Caco-2 (cell line): ENCODE results near the gene LRPAP1. TPM values are rescaled to one million over a fixed set of nuclear protein-coding genes. Genes with fewer than 3 reads are reported as not detected.
"Not testable (repeated sequence)": the region's sequence is repeated elsewhere in the genome, so short reads cannot be mapped to it uniquely, and the experiment has no call there.

ENCODE experiments used
- BruUV-seq: library from RNA; stranded (reverse); fragments of 400-500 nt; replicated peaks from 2 replicates; lab custom pipeline; 2021; lab: Mats Ljungman, UMichigan
- CTCF ChIA-PET: fragments of 300-600 bp; sonication (Branson Sonifier 250); formaldehyde crosslinking; loops from one replicate; lab custom pipeline; 2022; ENCODE audit warnings: antibody characterized with exemption; lab: Charles Lee
- POLR2A ChIA-PET: fragments of 300-600 bp; sonication (Branson Sonifier 250); formaldehyde crosslinking; loops from one replicate; lab custom pipeline; 2022; ENCODE audit warnings: antibody characterized with exemption; lab: Charles Lee
- DNase-seq, 2 experiments: peaks; one replicate each; pipeline versions ENCODE4 v3.0.0 to v3.0.0-alpha.2; 2020 to 2022
- H3K27me3 ChIP-seq: replicated peaks from 2 replicates; pipeline ENCODE4 v1.6.0; 2011; ENCODE audit warnings: low read length; ENCODE audit not compliant: control insufficient read depth, insufficient read depth
- H3K36me3 ChIP-seq: 2 replicates; pipeline ENCODE4 v1.5.1; 2011; ENCODE audit warnings: low read length; ENCODE audit not compliant: control insufficient read depth, insufficient read depth
- H3K4me1 ChIP-seq: fragments of 250-450 bp; sonication (Bioruptor Pico); 2 replicates; pipeline ENCODE4 v1.5.1; 2020; ENCODE audit warnings: mild to moderate bottlenecking
- H3K4me3 ChIP-seq: 2 replicates; pipeline ENCODE4 v1.5.1; 2011; ENCODE audit warnings: low read depth, mild to moderate bottlenecking, control low read depth, low read length
- H3K9me3 ChIP-seq: fragments of 250-450 bp; sonication (Bioruptor Pico); 2 replicates; pipeline ENCODE4 v1.5.1; 2020; ENCODE audit warnings: mild to moderate bottlenecking, moderate library complexity
- H3K27ac Mint-ChIP-seq: one replicate; pipeline ENCODE4 v1.8.0; 2022; ENCODE audit warnings: mixed read lengths; ENCODE audit not compliant: unreplicated experiment
- H3K27me3 Mint-ChIP-seq: one replicate; pipeline ENCODE4 v1.8.0; 2022; ENCODE audit warnings: mixed read lengths; ENCODE audit not compliant: insufficient read depth, unreplicated experiment
- H3K36me3 Mint-ChIP-seq: one replicate; pipeline ENCODE4 v1.8.0; 2022; ENCODE audit warnings: mild to moderate bottlenecking, mixed read lengths; ENCODE audit not compliant: insufficient read depth, unreplicated experiment
- H3K4me1 Mint-ChIP-seq: one replicate; pipeline ENCODE4 v1.8.0; 2022; ENCODE audit warnings: low read depth, mixed read lengths; ENCODE audit not compliant: unreplicated experiment
- H3K4me3 Mint-ChIP-seq: one replicate; pipeline ENCODE4 v1.8.0; 2022; ENCODE audit warnings: mild to moderate bottlenecking, moderate library complexity, mixed read lengths; ENCODE audit not compliant: unreplicated experiment
- H3K9me3 Mint-ChIP-seq: one replicate; pipeline ENCODE4 v1.8.0; 2022; ENCODE audit warnings: mixed read lengths; ENCODE audit not compliant: unreplicated experiment
- CTCF ChIP-seq, 2 experiments: fragments of 200-600 bp in 1 of 2; IDR thresholded peaks; 1 replicate in 1 of 2; 2 replicates in 1 of 2; pipeline versions ENCODE4 v1.5.1 to v1.8.0; 2011 to 2022; ENCODE audit warnings: antibody characterized with exemption in 1 of 2, control low read depth in 1 of 2, inconsistent platforms in 1 of 2, low read depth in 1 of 2, low read length in 1 of 2, mild to moderate bottlenecking in 1 of 2, moderate library complexity in 1 of 2; ENCODE audit not compliant: insufficient read depth in 1 of 2, severe bottlenecking in 1 of 2, unreplicated experiment in 1 of 2
- intact Hi-C: fragments of 100-400 bp; cut with micrococcal nuclease; formaldehyde crosslinking; loops from one replicate; pipeline ENCODE4 v1.10.0; 2022; ENCODE audit not compliant: unreplicated experiment
- total RNA-seq: library from RNA; stranded (reverse); gene quantifications from 2 replicates; pipeline ENCODE4 v1.2.3, GENCODE V29; 2022

Gene LRPAP1
- total RNA-seq, 1 experiment from 2014 or later: 224 TPM

GRCh38 chr4:3566701-3567100, 34.5 kb upstream of the LRPAP1 start:
- H3K27me3 Mint-ChIP-seq, H3K36me3 ChIP-seq, H3K9me3 Mint-ChIP-seq, H3K36me3 Mint-ChIP-seq, H3K4me3 Mint-ChIP-seq, H3K4me3 ChIP-seq, H3K4me1 ChIP-seq, H3K27ac Mint-ChIP-seq, H3K9me3 ChIP-seq, DNase-seq, POLR2A ChIA-PET, H3K4me1 Mint-ChIP-seq, H3K27me3 ChIP-seq, CTCF ChIA-PET, BruUV-seq: not testable (repeated sequence)
- intact Hi-C loops: loop anchor here (5.0 kb wide), 1 partner anchor 311 kb away; no protein-coding TSS in a partner anchor

DNA sequence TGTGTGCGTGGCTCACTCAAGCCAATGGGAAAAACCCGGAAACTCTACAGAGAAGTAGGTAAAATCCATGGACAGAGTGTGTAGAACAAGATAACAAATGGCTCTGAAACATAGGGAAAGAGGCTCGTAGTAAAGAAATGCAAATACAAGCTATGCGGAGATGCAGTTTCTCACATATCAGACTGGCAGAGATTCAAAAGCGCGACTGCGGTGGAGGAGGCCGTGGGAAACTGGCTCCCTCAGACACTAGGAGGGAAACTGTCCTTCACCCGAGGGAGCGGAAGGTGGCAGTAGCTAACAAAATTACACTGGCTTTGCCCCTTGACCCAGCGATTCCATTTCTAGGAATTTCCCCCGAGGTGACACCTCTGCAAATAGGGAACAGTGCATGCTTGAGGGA, 34.1 kb upstream of the LRPAP1 start:
- H3K9me3 Mint-ChIP-seq, H3K4me1 ChIP-seq, POLR2A ChIA-PET, H3K4me1 Mint-ChIP-seq, BruUV-seq, H3K27me3 Mint-ChIP-seq, DNase-seq, H3K4me3 ChIP-seq, CTCF ChIA-PET, H3K9me3 ChIP-seq, H3K4me3 Mint-ChIP-seq, H3K27me3 ChIP-seq, H3K27ac Mint-ChIP-seq, H3K36me3 Mint-ChIP-seq, H3K36me3 ChIP-seq: not testable (repeated sequence)
- intact Hi-C loops: loop anchor here (5.0 kb wide), 1 partner anchor 311 kb away; no protein-coding TSS in a partner anchor

- H3K9me3 ChIP-seq, H3K9me3 Mint-ChIP-seq, H3K4me3 ChIP-seq, H3K4me1 ChIP-seq, H3K36me3 ChIP-seq, H3K4me1 Mint-ChIP-seq, H3K4me3 Mint-ChIP-seq, DNase-seq, POLR2A ChIA-PET, H3K27me3 Mint-ChIP-seq, H3K27me3 ChIP-seq, H3K36me3 Mint-ChIP-seq, BruUV-seq, H3K27ac Mint-ChIP-seq, CTCF ChIA-PET: not testable (repeated sequence)
- intact Hi-C loops: loop anchor here (5.0 kb wide), 1 partner anchor 312 kb away; no protein-coding TSS in a partner anchor
Measured at GRCh38 chr4:3564948-3565347, 32.7 kb upstream of the LRPAP1 start.

- H3K9me3 Mint-ChIP-seq: no peaks in the 10 kb centered on the region
- H3K36me3 Mint-ChIP-seq: no peaks in the 10 kb centered on the region
- no peak for TF ChIP-seq CTCF (IDR thresholded peaks at IDR 0.05; ENCODE audit: insufficient read depth in 1 of 2, low read depth in 1 of 2, low read length in 1 of 2, severe bottlenecking in 1 of 2, unreplicated experiment in 1 of 2)
- no peak for DNase-seq
- intact Hi-C loops: no loop called here
- no TSS peak for BruUV-seq
- no peak overlapping the region for H3K4me3 Mint-ChIP-seq
- no peak overlapping the region for H3K27ac Mint-ChIP-seq
- Histone ChIP-seq H3K36me3 (no peaks in the 10 kb centered on the region), H3K9me3 (no peaks in the 10 kb centered on the region), H3K4me1 (no peaks in the 10 kb centered on the region), H3K4me3 (no peak overlapping the region), H3K27me3 (no peaks in the 10 kb centered on the region)
- POLR2A ChIA-PET: no interaction called here
- CTCF ChIA-PET: no interaction called here
- no peaks in the 10 kb centered on the region for H3K27me3 Mint-ChIP-seq
- H3K4me1 Mint-ChIP-seq: no peaks in the 10 kb centered on the region
Measured at GRCh38 chr4:3563403-3563802, 31.2 kb upstream of the LRPAP1 start.

- H3K9me3 Mint-ChIP-seq, H3K27ac Mint-ChIP-seq, CTCF ChIA-PET, H3K27me3 ChIP-seq, H3K4me3 ChIP-seq, POLR2A ChIA-PET, H3K27me3 Mint-ChIP-seq, H3K9me3 ChIP-seq, H3K4me1 Mint-ChIP-seq, H3K4me1 ChIP-seq, BruUV-seq, intact Hi-C loops, H3K36me3 ChIP-seq, DNase-seq, H3K4me3 Mint-ChIP-seq, H3K36me3 Mint-ChIP-seq: not testable (repeated sequence)
Measured at GRCh38 chr4:3562127-3562526, 29.9 kb upstream of the LRPAP1 start.

DNA sequence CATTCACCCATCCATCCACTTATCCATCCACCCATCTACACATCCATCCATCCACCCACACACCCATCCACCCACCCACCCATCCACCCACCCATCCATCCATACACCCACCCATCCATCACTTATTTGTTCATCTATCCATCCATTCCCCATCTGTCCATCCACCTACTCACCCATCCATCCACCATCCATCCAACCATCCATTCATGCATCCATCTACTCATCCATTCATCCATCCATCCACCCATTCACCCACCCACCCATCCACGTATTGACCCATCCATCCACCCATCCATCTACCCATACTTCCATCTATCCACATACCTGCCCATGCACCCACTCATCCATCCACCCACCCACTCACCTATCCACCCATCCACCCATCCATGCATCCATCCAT, 28.2 kb upstream of the LRPAP1 start:
- CTCF ChIA-PET, H3K9me3 Mint-ChIP-seq, intact Hi-C loops, BruUV-seq, H3K27me3 ChIP-seq, H3K4me3 Mint-ChIP-seq, H3K4me1 ChIP-seq, H3K4me1 Mint-ChIP-seq, H3K36me3 Mint-ChIP-seq, H3K36me3 ChIP-seq, H3K27me3 Mint-ChIP-seq, DNase-seq, H3K9me3 ChIP-seq, H3K27ac Mint-ChIP-seq, H3K4me3 ChIP-seq, POLR2A ChIA-PET: not testable (repeated sequence)
